Caco-2 (cell line): Measurements from ENCODE around the gene ATXN1. TPM values are rescaled to one million over a fixed set of nuclear protein-coding genes. Genes with fewer than 3 reads are reported as not detected.

Source experiments
- BruUV-seq: library from RNA; stranded (reverse); fragments of 400-500 nt; replicated peaks from 2 replicates; lab custom pipeline; 2021; lab: Mats Ljungman, UMichigan
- CTCF ChIA-PET: fragments of 300-600 bp; sonication (Branson Sonifier 250); formaldehyde crosslinking; loops from one replicate; lab custom pipeline; 2022; ENCODE audit warnings: antibody characterized with exemption; lab: Charles Lee
- POLR2A ChIA-PET: fragments of 300-600 bp; sonication (Branson Sonifier 250); formaldehyde crosslinking; loops from one replicate; lab custom pipeline; 2022; ENCODE audit warnings: antibody characterized with exemption; lab: Charles Lee
- DNase-seq, 2 experiments: peaks; one replicate each; pipeline versions ENCODE4 v3.0.0 to v3.0.0-alpha.2; 2020 to 2022
- H3K27me3 ChIP-seq: replicated peaks from 2 replicates; pipeline ENCODE4 v1.6.0; 2011; ENCODE audit warnings: low read length; ENCODE audit not compliant: control insufficient read depth, insufficient read depth
- H3K36me3 ChIP-seq: 2 replicates; pipeline ENCODE4 v1.5.1; 2011; ENCODE audit warnings: low read length; ENCODE audit not compliant: control insufficient read depth, insufficient read depth
- H3K4me1 ChIP-seq: fragments of 250-450 bp; sonication (Bioruptor Pico); 2 replicates; pipeline ENCODE4 v1.5.1; 2020; ENCODE audit warnings: mild to moderate bottlenecking
- H3K4me3 ChIP-seq: 2 replicates; pipeline ENCODE4 v1.5.1; 2011; ENCODE audit warnings: low read depth, mild to moderate bottlenecking, control low read depth, low read length
- H3K9me3 ChIP-seq: fragments of 250-450 bp; sonication (Bioruptor Pico); 2 replicates; pipeline ENCODE4 v1.5.1; 2020; ENCODE audit warnings: mild to moderate bottlenecking, moderate library complexity
- H3K27ac Mint-ChIP-seq: one replicate; pipeline ENCODE4 v1.8.0; 2022; ENCODE audit warnings: mixed read lengths; ENCODE audit not compliant: unreplicated experiment
- H3K27me3 Mint-ChIP-seq: one replicate; pipeline ENCODE4 v1.8.0; 2022; ENCODE audit warnings: mixed read lengths; ENCODE audit not compliant: insufficient read depth, unreplicated experiment
- H3K36me3 Mint-ChIP-seq: one replicate; pipeline ENCODE4 v1.8.0; 2022; ENCODE audit warnings: mild to moderate bottlenecking, mixed read lengths; ENCODE audit not compliant: insufficient read depth, unreplicated experiment
- H3K4me1 Mint-ChIP-seq: one replicate; pipeline ENCODE4 v1.8.0; 2022; ENCODE audit warnings: low read depth, mixed read lengths; ENCODE audit not compliant: unreplicated experiment
- H3K4me3 Mint-ChIP-seq: one replicate; pipeline ENCODE4 v1.8.0; 2022; ENCODE audit warnings: mild to moderate bottlenecking, moderate library complexity, mixed read lengths; ENCODE audit not compliant: unreplicated experiment
- H3K9me3 Mint-ChIP-seq: one replicate; pipeline ENCODE4 v1.8.0; 2022; ENCODE audit warnings: mixed read lengths; ENCODE audit not compliant: unreplicated experiment
- intact Hi-C: fragments of 100-400 bp; cut with micrococcal nuclease; formaldehyde crosslinking; loops from one replicate; pipeline ENCODE4 v1.10.0; 2022; ENCODE audit not compliant: unreplicated experiment
- total RNA-seq: library from RNA; stranded (reverse); gene quantifications from 2 replicates; pipeline ENCODE4 v1.2.3, GENCODE V29; 2022
- TF ChIP-seq, protein P1 (sequence below), 2 experiments: fragments of 200-600 bp in 1 of 2; IDR thresholded peaks; 1 replicate in 1 of 2; 2 replicates in 1 of 2; pipeline versions ENCODE4 v1.5.1 to v1.8.0; 2011 to 2022; ENCODE audit warnings: antibody characterized with exemption in 1 of 2, control low read depth in 1 of 2, inconsistent platforms in 1 of 2, low read depth in 1 of 2, low read length in 1 of 2, mild to moderate bottlenecking in 1 of 2, moderate library complexity in 1 of 2; ENCODE audit not compliant: insufficient read depth in 1 of 2, severe bottlenecking in 1 of 2, unreplicated experiment in 1 of 2

The ATXN1 gene
- total RNA-seq, 1 experiment from 2014 or later, result 14.2 TPM

DNA sequence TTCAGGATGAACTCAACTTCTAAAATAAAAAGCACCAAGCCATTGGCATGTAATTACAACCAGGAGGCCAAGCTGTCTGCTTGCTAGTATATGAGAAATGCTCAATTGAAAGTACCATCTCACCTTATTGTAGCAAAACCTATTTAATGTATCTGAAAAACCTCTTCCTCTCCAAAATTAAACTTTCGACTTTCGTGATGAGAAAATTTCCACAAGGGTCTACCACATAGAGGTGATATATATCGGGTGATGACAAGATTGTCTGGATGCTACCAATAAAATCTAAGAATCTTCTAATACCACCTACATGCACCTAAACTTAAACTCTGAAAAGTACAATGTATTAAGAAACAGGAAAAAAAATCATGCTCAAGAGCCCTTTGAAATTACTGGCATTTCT is 74.2 kb downstream of the ATXN1 start:
- H3K4me3 Mint-ChIP-seq, result no peak overlapping the region
- H3K4me3 ChIP-seq, result no peak overlapping the region
- no peak for DNase-seq
- TF ChIP-seq, protein P1, sequence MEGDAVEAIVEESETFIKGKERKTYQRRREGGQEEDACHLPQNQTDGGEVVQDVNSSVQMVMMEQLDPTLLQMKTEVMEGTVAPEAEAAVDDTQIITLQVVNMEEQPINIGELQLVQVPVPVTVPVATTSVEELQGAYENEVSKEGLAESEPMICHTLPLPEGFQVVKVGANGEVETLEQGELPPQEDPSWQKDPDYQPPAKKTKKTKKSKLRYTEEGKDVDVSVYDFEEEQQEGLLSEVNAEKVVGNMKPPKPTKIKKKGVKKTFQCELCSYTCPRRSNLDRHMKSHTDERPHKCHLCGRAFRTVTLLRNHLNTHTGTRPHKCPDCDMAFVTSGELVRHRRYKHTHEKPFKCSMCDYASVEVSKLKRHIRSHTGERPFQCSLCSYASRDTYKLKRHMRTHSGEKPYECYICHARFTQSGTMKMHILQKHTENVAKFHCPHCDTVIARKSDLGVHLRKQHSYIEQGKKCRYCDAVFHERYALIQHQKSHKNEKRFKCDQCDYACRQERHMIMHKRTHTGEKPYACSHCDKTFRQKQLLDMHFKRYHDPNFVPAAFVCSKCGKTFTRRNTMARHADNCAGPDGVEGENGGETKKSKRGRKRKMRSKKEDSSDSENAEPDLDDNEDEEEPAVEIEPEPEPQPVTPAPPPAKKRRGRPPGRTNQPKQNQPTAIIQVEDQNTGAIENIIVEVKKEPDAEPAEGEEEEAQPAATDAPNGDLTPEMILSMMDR (IDR thresholded peaks at IDR 0.05; ENCODE audit: insufficient read depth in 1 of 2, low read depth in 1 of 2, low read length in 1 of 2, severe bottlenecking in 1 of 2, unreplicated experiment in 1 of 2), result no peak
- no peaks in the 10 kb centered on the region for H3K36me3 Mint-ChIP-seq
- POLR2A ChIA-PET, result no interaction called here
- no peaks in the 10 kb centered on the region for H3K27me3 Mint-ChIP-seq
- no peaks in the 10 kb centered on the region for H3K27me3 ChIP-seq
- H3K4me1 Mint-ChIP-seq, result peaks cover 31% of the 10 kb centered on the region
- H3K9me3 Mint-ChIP-seq, result no peaks in the 10 kb centered on the region
- intact Hi-C loops, result no loop called here
- H3K4me1 ChIP-seq, result peaks cover 25% of the 10 kb centered on the region
- H3K9me3 ChIP-seq, result no peaks in the 10 kb centered on the region
- H3K27ac Mint-ChIP-seq, result peak overlapping the region; percentile 40
- no TSS peak for BruUV-seq
- no peaks in the 10 kb centered on the region for H3K36me3 ChIP-seq
- CTCF ChIA-PET, result no interaction called here

DNA sequence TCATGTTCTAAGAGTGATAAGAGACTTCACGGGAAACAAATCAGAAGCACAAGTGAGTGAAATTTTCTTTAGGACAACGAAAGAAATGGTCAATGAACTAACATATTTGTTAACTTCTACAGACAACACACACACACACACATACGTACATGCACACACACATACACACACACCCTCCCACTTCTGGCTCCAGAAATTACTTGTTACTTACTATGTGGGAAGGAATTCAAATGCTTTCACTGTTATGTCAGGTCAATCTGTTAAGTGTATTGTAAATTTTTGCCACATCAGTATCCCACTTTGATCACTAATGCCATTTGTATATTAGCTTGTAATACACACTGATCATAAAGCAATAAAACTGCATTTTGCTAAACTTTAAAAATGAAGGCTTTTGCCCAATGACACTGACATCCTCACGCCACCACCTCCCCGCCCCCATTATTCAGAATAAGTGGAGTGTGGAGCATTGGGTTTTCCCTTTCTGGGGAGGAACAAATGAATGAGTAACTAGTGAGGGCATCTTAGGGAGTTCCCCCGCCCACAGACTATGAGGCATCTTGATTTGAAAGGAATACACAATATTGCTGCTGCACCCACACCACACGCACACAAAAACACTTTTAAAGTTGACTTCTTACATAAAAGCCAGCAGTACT is 76.2 kb downstream of the ATXN1 start:
- H3K27me3 Mint-ChIP-seq, result no peaks in the 10 kb centered on the region
- no peaks in the 10 kb centered on the region for H3K36me3 Mint-ChIP-seq
- intact Hi-C loops, result no loop called here
- no peak overlapping the region for H3K27ac Mint-ChIP-seq
- ChIA-PET POLR2A (no interaction called here), CTCF (no interaction called here)
- Histone ChIP-seq H3K9me3 (no peaks in the 10 kb centered on the region), H3K36me3 (no peaks in the 10 kb centered on the region), H3K4me1 (peaks cover 5% of the 10 kb centered on the region), H3K27me3 (no peaks in the 10 kb centered on the region), H3K4me3 (no peak overlapping the region)
- TF ChIP-seq, protein P1 (IDR thresholded peaks at IDR 0.05; ENCODE audit: insufficient read depth in 1 of 2, low read depth in 1 of 2, low read length in 1 of 2, severe bottlenecking in 1 of 2, unreplicated experiment in 1 of 2), result no peak
- no peak overlapping the region for H3K4me3 Mint-ChIP-seq
- no peak for DNase-seq
- no peaks in the 10 kb centered on the region for H3K9me3 Mint-ChIP-seq
- no TSS peak for BruUV-seq
- peaks cover 13% of the 10 kb centered on the region for H3K4me1 Mint-ChIP-seq

DNA sequence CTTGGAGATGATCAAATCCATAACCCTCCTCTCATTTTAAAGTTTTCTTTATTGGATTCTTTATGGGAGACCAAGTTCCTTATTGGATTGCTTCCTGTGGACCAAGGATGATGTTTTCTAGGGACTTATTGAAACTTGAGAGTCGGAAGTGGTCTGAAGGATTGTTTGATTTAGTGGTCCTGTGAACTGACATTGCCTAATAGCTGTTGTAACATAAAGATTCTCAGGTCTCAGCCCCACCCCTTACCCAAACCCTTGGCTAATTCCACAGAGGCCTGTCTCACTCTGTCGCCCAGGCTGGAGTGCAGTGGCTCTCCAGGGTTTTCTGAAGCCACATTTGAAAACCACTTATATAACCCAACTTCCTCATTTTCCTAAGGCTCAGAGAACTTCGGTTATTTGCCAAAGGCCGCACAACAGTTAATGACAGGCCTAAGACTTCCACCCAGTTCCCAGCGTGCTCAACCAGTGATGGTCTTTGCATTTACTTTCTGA is 77.0 kb downstream of the ATXN1 start:
- Mint-ChIP-seq H3K27me3 (no peaks in the 10 kb centered on the region), H3K36me3 (no peaks in the 10 kb centered on the region), H3K9me3 (no peaks in the 10 kb centered on the region), H3K27ac (no peak overlapping the region), H3K4me3 (no peak overlapping the region), H3K4me1 (peaks cover 13% of the 10 kb centered on the region)
- CTCF ChIA-PET, result no interaction called here
- intact Hi-C loops, result no loop called here
- POLR2A ChIA-PET, result no interaction called here
- DNase-seq, result no peak
- H3K4me1 ChIP-seq, result no peaks in the 10 kb centered on the region; the same call in 1 of the 2 replicates
- H3K27me3 ChIP-seq, result no peaks in the 10 kb centered on the region
- no peak overlapping the region for H3K4me3 ChIP-seq
- H3K36me3 ChIP-seq, result no peaks in the 10 kb centered on the region
- no peaks in the 10 kb centered on the region for H3K9me3 ChIP-seq
- BruUV-seq, result no TSS peak
- TF ChIP-seq, protein P1 (IDR thresholded peaks at IDR 0.05; ENCODE audit: insufficient read depth in 1 of 2, low read depth in 1 of 2, low read length in 1 of 2, severe bottlenecking in 1 of 2, unreplicated experiment in 1 of 2), result no peak
